Activated CD4-positive, alpha-beta T cell treated with anti-CD3 and anti-CD28 coated beads, Interleukin-10, Interleukin-2, amounts not matched to agents 100 ng/mL and 50 ng/mL, durations not matched to agents 16 hours and 8 hours (primary cell): Measurements from ENCODE around the gene KCNQ1.

Experiments
- DNase-seq: peaks from one replicate; pipeline ENCODE4 v3.0.0-alpha.2; 2020

KCNQ1 gene

GRCh38 chr11:2674658-2675131 lies 229.9 kb downstream of the KCNQ1 start:
- DNase-seq = no peak

DNA sequence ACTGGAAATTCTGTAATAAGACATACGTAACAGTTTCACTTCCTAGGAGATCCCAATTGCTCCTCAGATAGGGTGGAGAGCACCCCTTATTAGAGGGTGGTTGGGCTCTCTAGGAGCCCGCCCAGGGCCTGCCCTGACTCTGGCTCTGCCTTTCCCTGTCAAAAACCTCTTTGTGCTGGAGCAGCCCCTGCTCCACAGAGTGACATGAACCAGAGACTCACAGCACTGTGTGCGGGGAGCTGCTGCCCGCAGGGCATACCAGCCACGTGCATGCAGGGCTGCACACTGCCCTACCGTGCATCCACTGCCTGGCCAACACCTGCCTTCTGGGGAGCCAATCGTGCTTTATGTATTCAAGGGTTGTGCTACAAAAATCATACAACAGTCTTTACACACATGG lies 230.7 kb downstream of the KCNQ1 start:
- DNase-seq = no peak

GRCh38 chr11:2677127-2677526 lies 232.3 kb downstream of the KCNQ1 start:
- no peak for DNase-seq

GRCh38 chr11:2678396-2678795 lies 233.6 kb downstream of the KCNQ1 start:
- no peak for DNase-seq

DNA sequence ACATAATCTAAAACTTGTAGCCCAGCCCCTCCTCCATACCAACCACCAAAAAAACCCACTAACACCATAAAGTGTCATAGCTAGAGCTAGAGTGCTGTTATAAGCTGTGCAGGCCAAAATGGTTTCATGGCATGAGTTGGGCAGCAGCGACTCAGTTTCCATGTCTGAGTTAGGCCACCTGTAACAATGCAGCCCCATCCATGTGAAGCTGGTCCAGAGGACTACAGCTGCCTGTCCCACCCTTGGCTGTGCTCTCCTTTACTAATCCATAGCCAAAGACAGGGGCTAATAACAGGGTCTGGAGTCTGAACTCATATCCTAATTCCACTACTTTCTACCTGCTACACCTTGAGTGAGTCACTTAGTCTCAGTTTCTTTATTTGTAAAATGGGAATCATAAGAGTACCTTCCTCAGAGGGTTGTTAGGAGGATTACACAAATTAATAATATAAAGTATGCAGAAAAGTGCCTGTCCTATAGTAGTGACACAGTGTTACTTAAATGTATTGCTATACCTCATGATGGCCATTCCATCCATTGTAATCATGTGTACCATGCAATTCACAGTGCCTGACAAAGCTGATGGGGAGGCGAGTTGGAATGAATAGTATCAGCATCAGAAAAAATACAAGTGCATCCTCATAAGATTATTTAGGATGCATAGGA lies 234.3 kb downstream of the KCNQ1 start:
- no peak for DNase-seq

- DNase-seq = no peak
Observed at GRCh38 chr11:2681408-2682145, 236.8 kb downstream of the KCNQ1 start.

DNA sequence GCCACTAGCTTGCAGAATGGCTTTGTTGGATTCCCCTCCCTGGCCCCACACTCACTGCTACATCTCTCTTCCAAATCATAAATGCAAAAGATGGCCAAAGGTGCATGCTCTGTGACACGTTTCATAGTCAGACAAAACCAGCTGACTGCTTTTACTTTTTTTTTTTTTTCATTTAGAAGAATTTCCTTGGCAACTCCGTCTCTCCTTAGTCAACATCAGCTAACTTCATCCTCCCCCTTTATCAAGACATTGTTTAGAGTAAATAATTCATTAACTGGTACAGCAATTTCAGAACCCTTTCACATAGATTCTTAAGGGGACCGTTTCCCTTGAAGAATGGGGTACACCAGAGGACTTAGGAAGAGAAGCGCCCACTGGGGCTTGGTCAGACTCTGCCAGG lies 239.0 kb downstream of the KCNQ1 start:
- DNase-seq = no peak

GRCh38 chr11:2684581-2684980 lies 239.8 kb downstream of the KCNQ1 start:
- no peak for DNase-seq

GRCh38 chr11:2685051-2685450 lies 240.2 kb downstream of the KCNQ1 start:
- DNase-seq = no peak

- DNase-seq = no peak
Observed at GRCh38 chr11:2685566-2686359, 241.0 kb downstream of the KCNQ1 start.

DNA sequence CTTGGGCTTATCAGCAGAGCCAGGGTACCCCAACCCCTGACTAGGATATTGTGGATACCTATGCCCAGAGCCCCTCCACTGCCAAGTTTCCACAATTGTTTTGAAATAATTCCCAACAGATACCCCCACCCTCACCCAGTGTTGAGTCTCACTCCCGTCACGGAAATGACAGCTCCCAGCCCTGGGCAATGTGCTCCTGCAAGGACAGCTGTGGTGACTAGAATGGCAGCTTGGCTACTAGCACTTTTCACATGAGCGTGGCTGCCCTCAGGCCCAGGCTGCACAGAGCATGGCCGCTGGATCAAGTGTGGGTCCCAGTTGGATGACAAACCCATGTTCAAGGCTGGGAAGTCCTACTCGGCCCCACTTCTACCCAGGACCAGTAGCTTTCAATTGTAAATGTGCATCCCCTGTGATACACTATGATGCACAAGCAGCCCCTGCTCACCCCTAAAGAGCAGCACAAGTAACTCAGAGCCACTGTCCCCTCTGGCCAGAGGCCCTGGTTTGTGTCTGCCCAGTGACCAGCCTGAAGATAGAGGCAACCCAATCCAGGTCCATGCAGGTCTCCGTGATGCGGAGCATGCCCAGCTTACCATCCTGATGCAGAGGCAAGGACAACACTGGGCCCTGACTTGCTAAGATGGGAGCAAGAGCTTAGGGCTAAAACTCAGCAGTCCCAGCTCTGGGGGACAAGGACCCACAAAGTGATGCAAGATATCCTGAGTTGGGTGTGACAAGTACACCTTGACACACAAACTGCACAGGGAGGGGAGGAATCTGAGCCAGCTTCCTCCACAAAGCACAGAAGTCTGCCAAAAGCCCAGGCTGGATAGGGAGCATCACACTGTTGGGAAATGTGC lies 241.8 kb downstream of the KCNQ1 start:
- DNase-seq = no peak

DNA sequence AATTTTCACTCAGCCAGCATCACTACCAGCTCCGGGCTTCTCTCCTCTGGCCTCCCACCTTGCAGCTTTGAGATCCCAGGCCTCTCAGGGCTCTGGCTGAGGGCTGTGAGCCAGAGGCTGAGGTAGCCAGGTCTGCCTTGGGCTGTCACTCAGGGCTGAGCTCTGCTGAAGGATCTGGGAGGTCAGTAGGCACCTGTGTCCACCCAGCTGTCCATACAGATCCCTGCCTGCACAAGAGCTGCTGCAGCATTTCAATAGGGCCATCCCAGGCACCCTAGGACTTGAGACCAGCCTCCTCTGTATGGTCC lies 242.4 kb downstream of the KCNQ1 start:
- DNase-seq = no peak

GRCh38 chr11:2687782-2688191 lies 243.0 kb downstream of the KCNQ1 start:
- no peak for DNase-seq

DNA sequence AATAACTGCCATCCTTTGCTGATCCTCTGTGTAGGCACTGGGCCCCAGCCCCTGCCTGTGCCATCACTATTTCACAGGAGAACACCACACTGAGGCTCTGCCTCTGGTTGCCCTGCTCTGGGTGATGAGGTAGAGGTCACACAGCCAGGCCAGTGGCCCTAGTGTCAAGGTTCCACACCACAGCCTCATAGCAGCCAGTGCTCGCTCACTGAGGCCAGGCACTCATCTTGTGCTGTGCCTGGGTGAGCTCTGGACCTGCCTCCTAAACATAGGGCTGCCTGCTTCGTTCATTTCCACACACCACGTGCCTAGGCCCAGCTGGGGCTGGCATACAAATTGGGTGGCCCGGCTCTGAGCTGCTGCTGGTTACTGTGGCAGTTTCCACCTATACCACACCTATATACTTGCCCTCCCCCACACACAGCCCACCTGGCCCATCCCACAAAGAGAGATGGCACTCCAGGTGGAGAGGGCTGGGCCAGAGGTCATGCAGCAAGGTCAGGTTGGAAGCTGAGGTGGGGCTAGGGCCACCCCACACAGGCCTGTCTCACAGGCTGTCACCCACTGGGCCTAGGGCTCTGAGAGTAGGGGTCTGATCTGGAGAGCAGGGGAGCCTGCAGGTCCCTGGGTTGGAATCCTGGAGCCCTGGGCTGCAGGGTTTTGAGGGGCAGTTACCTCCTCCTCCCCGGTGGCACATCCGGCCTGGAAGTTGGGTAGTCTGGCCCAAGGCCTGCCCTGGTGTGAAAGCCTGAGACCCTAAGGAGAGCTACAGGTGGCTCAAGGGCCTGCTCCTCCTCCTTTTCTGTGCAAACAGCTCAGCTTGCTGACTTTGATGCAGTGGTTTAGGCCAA lies 243.8 kb downstream of the KCNQ1 start:
- no peak for DNase-seq

DNA sequence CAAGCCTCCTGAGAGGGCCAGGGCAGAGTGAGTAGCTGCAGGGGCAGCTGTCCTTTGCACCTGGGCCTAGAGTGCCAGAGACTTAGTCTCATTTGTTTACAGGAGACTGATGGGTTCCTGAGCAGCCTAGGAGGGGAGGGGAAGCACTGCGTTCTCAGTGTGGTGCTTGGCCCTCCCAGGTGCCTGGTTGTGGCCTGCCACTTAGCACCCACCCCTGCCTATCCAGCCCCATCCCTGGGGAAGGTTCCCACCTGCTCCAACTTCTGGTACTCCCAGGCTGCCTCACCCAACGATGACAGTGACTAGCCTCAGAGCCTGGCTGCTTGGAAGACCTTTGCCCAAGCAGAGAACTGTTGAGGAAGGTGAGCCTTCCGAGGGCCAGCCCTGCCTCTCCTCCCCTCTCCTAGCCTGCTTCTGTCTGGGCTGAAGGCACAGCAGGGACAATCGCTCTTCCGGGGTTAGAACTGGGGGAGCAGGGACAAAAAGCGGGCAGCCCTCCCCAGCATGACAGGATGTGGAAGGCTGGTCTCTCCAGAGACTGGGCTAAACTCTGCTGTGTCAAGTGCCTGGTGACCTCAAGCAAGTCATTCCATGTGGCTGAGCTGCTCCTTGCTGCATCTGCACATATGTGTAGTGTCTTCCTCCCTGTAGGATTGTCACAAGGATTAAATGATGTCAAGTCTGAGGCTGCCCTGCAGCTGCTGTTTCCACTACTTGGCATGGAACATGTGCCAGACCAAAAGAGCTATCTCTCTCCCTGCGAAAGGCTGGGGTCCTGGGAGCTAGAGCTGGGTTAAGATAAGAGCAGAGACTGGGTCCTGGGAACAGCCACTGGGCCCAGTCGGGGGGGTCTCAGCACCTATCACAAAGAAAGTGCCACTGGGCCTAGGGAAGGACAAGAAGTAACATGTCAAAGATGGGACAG lies 245.1 kb downstream of the KCNQ1 start:
- no peak for DNase-seq

DNA sequence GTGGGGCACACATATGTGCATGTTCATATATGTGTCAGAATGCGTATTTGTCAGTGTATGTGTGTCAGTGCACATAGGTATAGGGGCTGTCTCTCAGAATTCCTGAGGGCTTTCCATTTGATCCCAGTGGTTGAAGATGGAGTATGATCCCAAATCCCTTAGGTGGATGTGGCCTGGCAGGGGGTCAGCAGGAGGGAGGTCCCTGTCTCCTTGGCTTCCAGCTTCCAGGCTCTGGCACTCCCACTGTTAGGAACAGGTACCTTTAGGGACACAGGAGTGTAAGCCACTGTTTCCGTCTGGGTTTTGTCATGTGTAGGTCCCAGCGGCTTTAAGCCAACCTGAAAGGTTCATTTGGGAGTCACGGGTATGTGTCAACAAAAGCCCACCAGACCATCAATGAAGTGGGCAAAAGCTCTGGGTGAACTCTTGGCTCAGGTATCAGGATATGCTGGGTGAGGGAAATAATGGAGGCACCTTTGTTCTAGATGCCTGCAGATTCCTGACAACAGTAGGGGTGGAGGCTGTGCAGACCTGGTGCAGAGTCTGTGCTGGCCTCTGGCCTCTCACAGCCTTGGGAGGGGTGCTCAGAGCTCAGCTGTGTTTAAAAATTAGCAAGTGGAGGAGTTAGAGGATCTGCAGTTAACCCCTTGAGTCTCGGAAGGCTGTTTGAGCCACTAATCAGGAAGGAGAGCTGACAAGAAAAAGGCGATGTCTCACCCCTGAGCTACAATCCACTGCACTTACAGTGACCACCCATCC lies 246.0 kb downstream of the KCNQ1 start:
- DNase-seq = no peak

GRCh38 chr11:2691355-2691761 lies 246.6 kb downstream of the KCNQ1 start:
- DNase-seq = no peak

DNA sequence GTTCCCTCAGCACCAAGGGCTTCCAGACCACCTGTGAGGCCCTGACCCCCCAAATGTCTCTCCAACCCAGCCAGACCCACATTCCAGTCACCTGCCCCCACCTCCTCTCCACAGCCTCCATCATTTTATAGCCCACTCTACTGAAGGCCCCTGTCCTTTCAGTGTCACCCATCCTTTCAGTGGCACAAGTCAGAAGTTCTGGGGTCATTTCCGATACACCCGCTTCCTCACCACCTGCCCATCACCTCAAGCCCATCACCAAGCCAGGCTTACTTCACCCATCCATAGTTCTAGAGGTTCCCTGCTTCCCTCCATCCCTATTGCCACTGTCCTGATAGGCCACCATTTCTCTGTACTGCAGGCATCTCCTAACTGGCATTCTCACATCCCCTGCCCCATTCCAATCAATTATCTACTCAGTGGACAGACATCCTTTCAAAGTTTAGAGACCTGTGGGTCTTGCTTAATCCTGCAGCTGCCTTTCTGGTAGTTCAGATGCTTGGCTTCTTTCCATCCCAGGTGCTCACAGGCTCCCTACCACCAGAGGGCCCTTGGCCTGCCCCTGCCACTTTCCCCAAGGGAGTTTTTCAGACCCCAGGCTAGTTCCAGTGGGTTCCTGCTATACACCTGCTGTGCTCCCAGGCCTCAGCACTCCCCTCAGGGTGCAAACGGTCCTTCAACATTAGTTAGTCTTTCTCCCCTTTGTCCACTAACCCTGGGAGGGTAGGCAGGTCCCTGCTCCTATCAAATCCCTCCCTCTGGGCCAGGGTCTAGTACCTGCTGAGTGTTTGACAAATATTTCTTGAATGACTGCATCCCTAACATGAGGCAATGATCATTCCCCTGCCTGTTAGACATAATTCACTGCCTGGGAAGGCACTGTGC lies 247.4 kb downstream of the KCNQ1 start:
- no peak for DNase-seq
